HG02885 (cell line): ENCODE results near the gene OR52I1.

Experiments
- ATAC-seq: cut with Tn5 transposase; IDR thresholded peaks from one replicate; pipeline ENCODE4 v1.9.1; 2021; ENCODE audit warnings: mild to moderate bottlenecking; ENCODE audit not compliant: unreplicated experiment, poor library complexity

Gene OR52I1

GRCh38 chr11:4610258-4610935 is 16.6 kb downstream of the OR52I1 start:
- ATAC-seq: no peak

- ATAC-seq: no peak
Observed at GRCh38 chr11:4611986-4612385, 18.1 kb downstream of the OR52I1 start.

GRCh38 chr11:4615856-4616444 is 22.1 kb downstream of the OR52I1 start:
- no peak for ATAC-seq

DNA sequence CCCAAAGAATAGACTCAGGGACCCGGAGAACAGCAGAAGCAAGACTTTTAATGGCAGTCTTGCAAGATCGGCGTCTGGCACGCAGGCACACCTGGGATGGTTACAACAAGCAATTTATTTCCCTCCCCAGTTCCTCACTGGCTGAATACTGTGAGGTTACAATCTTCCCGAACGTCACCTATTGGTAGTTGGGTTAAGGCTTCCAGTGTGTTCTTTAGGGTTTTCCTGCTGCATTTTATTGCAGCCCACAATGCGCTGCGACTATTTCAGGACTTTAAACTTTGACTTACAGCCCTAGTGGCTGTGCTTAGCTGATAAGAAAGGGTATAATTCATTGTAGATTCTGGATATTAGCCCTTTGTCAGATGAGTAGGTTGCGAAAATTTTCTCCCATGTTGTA is 25.7 kb downstream of the OR52I1 start:
- ATAC-seq: no peak

- ATAC-seq: peak; percentile 83
Observed at GRCh38 chr11:4626207-4627099, 32.6 kb downstream of the OR52I1 start.

GRCh38 chr11:4636136-4636535 is 42.3 kb downstream of the OR52I1 start:
- ATAC-seq: no peak

DNA sequence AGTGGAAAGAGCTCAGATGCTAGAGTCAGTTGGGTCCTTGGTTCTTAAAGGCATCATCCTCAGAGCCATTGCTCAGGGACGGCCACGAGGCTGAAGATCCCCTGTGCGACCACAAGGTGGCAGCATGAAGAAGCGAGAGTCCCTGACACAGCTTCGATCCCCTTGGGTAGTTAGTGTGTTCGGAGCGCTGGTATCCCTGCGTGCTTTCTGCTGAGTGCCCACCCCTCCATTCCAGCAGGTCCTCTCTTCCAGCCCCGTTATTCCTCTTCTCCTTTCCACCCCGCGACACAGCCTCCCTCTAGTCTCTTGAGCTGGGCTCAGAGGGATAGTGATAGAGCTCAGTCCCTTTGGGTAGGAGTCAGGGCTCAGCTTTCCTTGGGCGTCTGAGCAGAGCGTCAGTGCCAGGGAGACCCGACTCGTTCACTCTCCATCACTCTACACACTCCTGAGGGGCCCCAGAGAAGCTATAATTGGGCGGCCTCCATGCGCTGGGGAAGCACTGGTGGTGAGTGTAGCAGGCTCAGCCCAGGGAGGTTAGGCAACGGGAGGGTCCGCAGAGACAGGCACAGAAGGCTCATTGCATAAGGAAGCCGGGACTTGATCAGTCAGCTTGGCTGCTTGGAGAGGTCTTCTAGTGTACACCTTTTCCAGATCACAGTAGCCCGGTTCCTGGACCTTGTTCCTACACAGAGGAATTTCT is 43.3 kb downstream of the OR52I1 start, which contains the start of gene OR51D1:
OR51D1 (plus strand) TSS at position 516 of the 700 bp plus-strand sequence. CDS start 2,314 bp downstream, outside the sequence.
- peak; percentile 96 for ATAC-seq

DNA sequence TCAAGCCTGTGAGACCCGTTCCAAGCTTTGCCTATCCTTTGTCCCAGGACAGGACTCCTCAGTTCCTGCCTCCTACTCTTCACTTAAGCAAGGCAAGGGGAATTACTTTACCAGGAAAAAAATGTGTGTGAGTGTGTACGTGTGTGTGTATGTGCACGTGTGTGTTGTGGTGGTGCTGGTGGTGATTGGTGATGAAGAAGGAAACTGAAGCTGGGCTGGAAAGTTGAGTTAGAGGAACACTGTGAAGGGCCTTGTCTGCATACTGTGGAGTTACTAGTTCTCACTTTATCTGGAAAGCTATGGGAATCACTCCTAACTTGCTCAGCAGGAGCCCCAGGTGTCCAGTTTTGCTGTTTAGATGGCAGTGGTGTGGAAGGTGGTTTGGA is 43.8 kb downstream of the OR52I1 start:
- ATAC-seq: no peak

GRCh38 chr11:4639931-4640330 is 46.1 kb downstream of the OR52I1 start:
- ATAC-seq: no peak

GRCh38 chr11:4641501-4641900 is 47.7 kb downstream of the OR52I1 start:
- ATAC-seq: no peak

GRCh38 chr11:4642043-4642442 is 48.2 kb downstream of the OR52I1 start:
- ATAC-seq: no peak

DNA sequence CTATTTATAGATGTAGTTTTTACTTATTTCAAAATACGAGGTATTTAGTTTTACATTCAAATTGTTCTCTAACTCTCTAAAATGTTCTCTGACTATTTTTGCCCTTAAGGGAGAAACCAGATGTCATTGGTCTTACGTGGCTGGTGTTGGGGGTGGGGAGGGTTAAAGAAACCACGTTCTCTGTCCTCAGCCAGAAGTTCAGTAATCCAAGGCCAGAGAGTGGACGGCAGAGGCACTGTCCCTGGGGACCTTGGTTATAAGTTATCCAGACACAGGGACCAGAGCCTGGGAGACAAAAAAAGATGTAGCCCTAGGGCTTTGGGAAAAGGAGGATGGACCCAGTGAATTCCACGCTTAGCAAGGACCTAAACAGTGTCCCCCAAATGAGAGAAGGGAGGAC is 49.2 kb downstream of the OR52I1 start:
- ATAC-seq: no peak

- no peak for ATAC-seq
Observed at GRCh38 chr11:4643682-4644081, 49.8 kb downstream of the OR52I1 start, which contains the start of gene OR51E1. Gene OR51E1 (plus strand): TSS chr11:4643982. CDS start chr11:4652527, 8,545 bp downstream.

- ATAC-seq: no peak
Observed at GRCh38 chr11:4644233-4644632, 50.4 kb downstream of the OR52I1 start.
